Measurements from ENCODE around the gene SLC6A18.
"Not testable (repeated sequence)": the region's sequence is repeated elsewhere in the genome, so short reads cannot be mapped to it uniquely, and the experiment has no call there.

Gene SLC6A18

DNA sequence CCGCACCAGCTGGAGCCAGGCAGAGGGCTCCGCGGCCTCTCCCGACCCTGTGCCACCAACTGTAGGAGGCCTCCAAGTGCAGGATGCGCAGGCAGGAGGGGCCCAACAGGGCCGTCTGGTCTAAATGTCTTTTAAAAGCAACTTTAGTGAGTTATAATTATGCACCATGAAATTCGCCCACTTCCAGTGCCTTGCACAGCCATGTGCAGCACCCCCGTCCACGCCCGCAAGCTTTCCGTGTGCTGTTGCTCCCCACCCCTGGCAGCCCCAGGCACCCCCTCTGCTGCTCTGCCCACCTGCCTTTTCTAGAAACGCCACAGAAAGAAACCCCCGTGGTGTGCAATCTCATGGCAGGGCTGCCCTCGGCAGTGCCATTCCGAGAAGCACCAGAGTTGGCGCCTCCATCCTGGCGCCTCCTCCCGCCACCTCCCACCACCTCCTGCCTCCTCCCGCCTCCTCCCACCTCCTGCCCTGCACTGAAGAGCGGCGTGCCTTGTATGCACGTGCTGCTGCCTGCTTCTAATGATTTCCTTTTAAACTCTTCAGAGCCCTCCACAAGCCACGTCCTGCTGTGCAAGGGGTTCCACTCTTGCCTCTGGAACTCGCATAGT, 7.5 kb upstream of the SLC6A18 start:
- peak; percentile 65 for DNase-seq

DNA sequence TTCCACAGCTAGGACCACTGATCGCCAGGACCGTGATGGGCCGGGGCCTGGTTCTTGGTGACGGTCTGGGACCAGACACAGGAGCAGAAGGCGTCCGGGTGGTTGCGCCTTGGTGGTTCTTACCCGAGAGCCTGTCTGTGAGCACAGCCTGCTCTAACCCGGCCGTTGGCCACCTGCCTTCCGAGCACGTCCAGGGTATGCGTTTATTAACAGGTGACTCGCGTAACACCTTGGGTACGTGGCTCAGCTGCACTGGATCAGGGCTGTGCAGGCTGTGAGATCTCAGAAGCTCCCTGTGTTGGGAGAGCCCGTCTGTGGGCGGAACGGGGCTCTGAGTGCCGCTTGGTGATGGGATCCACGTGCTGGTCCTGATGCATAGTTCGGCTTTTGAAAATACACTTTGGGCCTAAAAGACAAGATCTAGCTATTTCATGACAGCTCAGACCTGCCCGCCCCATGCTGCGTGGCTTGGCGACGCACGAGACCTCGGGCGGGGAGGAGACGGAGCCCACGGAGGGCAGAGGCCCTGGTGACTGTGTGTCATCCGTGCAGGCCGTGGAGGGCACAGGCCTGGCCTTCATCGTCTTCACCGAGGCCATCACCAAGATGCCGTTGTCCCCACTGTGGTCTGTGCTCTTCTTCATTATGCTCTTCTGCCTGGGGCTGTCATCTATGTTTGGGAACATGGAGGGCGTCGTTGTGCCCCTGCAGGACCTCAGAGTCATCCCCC, 6.7 kb upstream of the SLC6A18 start:
- no peak for DNase-seq

DNA sequence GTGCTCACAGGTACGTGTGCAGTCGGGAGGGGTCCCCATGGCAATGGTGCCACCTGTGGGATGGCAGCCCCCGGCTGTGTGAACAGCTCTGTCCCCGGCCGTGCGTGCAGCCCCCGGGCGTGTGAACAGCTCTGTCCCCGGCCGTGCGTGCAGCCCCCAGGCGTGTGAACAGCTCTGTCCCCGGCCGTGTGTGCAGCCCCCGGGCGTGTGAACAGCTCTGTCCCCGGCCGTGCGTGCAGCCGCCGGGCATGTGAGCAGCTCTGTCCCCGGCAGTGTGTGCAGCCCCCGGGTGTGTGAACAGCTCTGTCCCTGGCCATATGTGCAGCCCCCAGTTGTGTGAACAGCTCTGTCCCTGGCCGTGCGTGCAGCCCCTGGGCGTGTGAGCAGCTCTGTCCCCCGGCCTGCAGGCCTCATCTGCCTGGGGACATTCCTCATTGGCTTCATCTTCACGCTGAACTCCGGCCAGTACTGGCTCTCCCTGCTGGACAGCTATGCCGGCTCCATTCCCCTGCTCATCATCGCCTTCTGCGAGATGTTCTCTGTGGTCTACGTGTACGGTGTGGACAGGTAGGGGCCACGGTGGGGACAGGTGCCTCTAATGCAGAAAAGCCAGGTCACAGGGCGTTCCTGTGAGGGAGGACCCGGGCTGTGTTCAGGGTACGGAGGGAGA, 5.9 kb upstream of the SLC6A18 start:
- no peak for DNase-seq

DNA sequence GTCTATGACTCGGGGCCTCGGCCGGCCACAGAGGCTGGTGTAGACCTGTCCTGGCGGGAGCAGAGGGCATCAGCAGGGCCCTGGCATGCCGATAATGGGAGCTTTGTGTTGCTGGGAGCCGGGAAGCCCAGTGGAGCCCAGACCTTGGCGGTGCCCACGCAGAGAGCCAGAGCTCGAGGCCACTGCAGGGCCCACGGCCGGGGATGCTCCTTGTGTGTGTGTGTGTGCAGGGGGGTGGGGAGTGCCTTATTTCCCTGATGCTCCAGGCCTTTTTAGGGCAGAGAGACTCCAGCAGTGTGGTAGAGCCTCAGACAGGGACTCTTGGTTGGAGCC, 5.4 kb upstream of the SLC6A18 start:
- no peak for DNase-seq

DNA sequence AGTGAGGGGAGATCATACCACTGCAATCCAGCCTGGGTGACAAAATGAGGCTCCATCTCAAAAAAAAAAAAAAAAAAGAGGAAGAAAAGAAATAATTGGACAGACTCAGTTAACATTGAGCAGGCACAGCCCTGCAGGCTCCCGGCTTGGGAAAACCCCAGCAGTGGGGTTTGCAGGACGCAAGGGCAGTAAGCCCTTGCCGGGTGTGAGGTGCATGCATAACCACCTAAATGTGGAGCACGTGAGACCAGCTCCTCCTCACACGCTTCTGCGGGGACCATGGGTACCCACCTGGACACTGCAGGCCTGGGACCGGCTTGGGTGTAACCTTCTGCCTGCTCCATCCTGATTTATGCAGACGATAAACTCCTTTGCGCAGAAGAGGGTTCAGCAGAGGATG, 4.8 kb upstream of the SLC6A18 start:
- no peak for DNase-seq

DNA sequence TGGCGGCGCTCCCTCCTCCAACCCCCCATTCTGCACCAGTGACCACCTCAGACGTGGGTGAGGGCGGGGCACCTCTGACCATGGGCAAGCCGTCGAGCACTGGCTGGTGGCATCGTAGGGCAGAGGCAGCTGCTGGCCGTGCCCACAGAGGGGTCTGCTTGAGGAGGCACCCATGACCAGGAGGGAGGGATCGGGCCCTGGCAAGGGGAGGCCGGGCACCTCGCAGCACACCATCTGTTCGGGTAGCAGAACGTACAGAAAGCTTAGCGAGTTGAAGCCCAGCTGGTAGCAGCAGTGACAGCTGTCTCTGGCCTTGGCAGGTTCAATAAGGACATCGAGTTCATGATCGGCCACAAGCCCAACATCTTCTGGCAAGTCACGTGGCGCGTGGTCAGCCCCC, 4.3 kb upstream of the SLC6A18 start:
- no peak for DNase-seq

DNA sequence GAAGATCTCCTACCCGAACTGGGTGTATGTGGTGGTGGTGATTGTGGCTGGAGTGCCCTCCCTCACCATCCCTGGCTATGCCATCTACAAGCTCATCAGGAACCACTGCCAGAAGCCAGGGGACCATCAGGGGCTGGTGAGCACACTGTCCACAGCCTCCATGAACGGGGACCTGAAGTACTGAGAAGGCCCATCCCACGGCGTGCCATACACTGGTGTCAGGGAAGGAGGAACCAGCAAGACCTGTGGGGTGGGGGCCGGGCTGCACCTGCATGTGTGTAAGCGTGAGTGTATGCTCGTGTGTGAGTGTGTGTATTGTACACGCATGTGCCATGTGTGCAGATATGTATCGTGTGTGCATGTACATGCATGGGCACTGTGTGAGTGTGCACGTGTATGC, 3.5 kb upstream of the SLC6A18 start:
- no peak for DNase-seq

DNA sequence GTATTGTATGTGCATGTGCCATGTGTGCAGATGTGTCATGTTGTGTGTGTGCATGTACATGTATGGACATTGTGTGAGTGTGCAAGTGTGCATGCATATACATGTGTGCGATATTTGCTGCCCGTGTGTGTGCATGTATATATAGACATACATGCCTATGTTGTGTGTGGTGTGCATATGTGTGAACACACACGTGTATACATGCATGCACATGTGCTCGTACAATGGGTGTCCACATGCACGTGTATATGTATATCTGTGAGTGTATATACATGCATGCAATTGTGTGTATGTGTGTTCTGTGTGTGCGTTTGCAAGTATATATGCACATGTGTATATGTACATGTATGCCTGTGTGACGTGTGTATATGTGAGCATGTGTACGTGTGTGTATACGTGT, 3.0 kb upstream of the SLC6A18 start:
- DNase-seq = no peak

DNA sequence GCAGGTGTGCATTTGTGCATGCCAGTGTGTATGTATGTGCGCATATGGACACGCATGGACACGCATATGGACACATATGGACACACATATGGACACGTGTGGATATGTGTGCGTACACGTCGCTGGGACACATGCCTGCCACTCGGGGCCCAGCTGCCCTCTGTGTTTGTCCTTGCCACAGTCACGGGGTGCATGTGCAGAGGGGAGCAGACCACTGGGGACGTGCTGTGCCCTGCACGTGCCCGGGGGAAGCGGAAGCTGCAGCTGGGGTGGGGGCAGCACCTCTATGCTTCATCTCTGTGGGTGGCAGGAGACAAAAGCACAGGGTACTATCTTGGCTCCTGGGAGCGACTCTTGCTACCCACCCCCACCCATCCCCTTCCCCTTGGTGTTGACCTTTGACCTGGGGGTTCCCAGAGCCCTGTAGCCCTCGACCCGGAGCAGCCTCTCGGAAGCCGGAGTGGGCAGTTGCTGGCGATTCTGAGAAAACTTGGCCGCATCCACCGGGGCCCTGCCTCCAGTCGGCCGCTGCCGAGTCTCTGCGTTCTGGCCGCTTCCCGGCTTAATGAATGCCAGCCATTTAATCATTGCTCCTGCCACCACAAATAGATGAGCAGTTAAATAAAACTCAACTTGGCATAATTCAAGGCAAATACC, 2.4 kb upstream of the SLC6A18 start:
- DNase-seq = no peak

DNA sequence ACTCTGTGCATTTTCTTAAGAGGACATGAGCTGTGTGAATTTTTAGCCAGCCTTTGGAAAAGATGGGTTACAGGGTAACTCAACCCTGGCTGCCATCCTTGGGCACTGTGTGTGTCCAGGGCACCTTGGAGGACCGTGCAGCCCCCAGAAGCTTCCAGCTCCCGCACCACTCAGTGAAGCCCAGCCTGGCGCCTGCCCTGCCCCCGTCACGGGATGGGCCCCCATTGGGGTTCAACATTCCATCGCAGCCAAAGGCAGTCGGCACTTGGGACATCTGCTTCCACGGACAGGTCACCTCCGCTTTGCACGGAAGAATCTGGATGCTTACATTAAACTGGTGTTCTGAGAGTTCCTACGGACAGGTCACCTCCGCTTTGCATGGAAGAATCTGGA, 1.9 kb upstream of the SLC6A18 start:
- DNase-seq = no peak

DNA sequence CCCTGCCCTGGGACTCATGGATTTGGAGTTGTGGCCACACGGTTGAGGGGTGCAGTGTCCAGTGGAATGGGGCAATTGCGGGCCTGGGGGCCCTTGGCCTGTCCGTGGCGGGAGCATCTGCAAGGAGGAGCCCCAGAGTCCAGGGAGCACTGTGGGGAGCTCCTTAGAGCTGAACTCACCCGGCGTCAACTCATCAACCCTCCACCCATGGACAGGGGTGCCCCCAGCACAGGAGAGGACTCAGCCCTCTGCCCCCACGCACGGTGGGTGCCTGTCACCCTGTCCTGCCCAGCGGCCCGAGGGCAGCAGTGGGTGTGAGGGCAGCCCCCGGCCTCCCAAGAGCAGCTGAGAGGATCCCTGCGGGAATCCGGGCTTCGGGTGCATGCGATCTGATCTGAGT, 550 bp upstream of the SLC6A18 start:
- DNase-seq = no peak

DNA sequence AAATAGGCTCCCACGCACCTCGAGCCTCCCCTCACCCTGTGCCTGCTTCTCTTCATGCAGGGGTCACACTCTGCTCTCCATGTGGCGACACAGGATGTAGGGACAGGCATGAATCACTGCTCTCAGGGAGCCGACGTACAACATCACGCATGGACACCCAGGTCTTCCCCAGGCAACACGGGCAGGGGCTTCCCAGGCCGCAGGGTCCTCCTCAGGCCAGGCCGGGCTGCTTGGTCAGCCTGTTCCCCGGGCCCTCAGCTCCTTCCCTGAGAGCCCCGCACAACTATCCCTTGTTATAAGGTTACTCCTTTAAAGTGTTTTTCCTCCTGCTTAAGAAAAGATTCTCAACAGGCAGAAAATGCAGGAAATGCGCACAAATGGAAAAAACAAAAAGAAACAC, 1.1 kb downstream of the SLC6A18 start:
- no peak for DNase-seq

DNA sequence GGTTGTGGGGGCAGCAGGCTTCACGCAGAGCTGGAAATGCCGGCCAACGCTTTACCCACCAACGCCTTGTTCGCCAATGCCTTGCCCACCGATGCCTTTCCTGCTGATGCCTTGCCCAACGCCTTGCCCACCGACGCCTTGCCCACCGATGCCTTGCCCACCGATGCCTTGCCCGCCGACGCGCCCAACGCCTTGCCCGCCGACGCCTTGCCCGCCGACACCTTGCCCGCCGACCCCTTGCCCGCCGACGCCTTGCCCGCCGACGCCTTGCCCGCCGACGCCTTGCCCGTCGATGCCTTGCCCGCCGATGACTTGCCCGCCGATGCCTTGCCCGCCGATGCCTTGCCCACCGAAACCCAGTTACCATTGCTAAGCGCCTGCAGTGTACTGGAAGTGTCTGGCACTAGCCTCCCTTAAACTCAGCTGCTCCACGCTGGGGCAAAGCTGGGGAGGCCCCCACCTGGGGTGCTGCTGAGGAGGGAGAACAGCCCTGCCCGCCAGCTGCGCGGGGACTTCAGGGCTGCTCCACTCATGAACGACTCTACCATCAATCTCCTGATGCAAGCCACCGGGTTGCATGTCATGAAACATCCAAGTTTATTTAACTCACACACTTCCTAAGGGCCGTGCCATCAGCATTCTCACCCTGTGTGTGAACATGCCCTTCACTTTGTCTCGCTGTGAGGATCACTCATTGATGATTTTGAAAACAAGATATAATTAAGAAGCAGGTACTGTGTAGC, 1.8 kb downstream of the SLC6A18 start:
- no peak for DNase-seq

DNA sequence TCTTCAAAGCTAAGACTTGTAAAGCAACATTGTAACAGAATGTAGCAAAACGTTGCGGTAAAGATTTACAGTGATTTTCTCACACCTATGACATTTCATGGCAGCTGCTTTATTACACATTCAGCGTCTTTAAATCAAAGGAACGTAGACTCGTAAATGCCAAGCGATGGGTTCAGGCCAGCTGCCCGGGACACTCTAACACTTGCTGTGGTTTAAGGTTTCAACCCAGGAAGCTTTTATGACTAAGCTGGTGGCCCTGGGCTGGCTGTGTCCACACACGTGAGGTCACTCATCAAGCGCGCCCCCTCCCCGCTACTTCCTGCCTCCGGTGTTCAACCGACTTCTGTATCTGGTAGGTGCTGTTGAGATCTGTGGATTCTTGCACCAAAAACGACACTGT, 2.5 kb downstream of the SLC6A18 start:
- DNase-seq = no peak

DNA sequence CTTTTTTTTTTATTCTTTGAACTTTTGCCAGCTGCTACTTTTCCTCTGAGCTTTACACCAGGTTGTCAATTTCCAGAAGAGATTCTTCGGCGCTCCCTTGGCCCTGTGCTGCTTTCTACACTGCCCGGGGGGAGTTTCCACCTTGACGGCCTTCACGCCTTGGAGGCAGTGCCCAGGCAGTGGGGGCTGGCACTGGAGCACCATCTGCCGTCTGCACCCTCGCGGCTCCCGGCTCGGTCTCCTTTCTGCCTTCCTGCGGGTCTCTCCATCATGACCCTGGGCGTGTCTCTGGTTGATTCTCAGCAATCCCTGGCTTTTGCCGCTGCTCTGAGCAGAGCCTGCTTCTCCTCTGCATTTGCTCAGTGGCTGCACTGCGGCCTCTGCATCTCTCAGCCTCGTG, 2.9 kb downstream of the SLC6A18 start:
- DNase-seq = no peak

DNA sequence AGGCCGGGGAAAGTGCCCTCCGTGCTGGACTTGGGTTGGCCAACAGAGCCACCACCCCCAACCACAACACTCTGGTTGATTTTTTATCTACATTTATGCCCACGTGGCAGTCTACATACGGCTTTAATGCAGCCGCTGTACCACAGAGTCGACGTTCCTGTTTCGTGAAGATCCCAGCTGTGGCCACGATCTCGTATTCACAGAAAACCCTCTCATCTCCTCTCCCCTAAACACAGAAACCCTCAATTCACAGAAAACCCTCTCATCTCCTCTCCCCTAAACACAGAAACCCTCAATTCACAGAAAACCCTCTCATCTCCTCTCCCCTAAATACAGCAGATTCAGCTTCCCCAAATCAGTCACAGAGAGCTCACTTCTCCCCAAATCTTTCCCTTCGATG, 3.8 kb downstream of the SLC6A18 start:
- DNase-seq = not testable (repeated sequence)

DNA sequence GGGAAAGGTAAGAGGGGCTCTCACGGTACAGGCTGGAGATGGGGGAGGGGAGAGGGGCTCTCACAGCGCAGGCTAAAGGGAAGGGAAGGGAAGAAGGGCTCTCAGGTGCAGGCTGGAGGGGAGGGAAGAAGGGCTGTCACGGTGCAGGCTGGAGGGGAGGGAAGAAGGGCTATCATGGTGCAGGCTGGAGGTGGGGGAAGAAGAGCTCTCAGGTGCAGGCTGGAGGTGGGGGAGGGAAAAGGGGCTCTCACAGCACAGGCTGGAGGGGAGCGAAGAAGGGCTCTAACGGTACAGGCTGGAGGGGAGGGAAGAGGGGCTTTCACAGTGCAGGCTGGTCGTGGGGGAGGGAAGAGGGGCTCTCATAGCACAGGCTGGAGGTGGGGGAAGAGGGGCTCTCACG, 4.6 kb downstream of the SLC6A18 start:
- DNase-seq = no peak

DNA sequence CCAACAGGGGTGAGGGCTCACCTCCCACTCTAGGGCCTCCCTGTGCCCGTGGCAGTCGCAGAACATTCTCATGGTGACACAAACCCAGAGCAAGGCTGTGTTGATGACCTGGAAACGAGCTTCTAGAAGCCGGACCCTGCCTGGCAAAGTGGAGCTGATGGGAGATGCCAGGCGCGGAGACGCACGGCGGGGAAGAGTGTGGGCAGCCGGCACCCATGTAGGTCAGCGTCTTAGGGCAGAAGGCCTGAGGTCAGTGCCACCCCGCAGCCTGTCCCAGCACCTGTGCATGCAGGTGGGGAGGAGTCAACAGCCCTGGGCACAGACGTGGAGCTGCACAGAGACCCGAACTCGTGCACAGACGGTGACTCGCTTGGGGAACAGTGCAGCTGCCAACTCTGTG, 5.4 kb downstream of the SLC6A18 start:
- DNase-seq = no peak

DNA sequence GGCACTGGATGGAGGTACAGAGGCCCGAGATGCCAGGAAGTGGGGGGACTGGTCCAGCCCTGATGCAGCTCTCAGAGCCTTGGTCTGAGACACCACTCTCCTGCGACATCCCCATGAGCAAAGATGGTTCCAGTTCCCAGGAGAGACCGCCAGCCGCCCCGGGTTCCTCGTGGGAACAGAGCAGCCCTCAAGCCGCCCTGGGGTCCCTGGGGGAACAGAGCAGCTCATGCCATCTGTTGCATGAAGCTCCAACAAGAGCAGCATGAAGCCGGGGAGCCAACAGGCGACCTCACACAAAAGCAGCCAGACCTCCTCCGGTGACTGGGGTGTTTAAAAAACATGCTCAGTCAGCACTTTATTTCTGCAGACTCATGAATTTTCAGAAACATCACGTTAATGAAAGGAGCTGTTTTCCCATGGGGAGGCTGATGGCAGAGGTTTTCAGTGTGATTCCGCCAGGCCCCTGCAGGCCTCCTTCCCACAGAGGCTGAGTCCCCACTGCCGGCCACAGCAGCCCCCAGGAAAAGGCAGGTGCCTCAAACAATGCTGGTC, 6.2 kb downstream of the SLC6A18 start:
- peak; percentile 55 for DNase-seq

DNA sequence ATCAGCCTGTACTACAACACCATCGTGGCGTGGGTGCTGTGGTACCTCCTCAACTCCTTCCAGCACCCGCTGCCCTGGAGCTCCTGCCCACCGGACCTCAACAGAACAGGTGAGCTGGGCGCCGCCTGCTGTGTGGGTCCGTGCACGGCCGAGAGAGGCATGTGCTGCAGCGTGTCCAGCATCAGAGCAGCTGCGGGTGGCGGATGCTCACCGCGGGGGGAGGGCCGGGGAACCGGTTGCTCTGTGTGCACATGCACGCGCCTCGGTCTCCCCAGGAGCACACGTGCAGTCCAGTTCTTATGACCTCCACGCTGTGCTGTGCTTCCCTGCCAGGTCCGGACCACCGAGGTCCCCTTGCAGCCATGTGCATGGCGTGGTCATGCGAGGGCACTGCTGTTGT, 7.6 kb downstream of the SLC6A18 start:
- DNase-seq = no peak

DNA sequence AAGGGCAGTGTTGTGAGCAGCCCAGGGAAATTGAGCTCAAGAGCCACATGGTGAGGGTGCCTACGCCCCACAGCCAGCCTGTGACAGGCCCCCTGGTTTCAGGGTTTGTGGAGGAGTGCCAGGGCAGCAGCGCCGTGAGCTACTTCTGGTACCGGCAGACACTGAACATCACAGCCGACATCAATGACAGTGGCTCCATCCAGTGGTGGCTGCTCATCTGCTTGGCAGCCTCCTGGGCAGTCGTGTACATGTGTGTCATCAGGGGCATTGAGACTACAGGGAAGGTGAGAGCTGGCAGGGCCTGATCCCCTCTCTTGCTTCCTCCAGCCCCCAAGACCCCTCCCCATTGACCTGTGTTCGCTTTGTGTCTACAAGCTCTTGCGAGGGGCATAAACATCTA, 10.2 kb downstream of the SLC6A18 start:
- peak; percentile 77 for DNase-seq

DNA sequence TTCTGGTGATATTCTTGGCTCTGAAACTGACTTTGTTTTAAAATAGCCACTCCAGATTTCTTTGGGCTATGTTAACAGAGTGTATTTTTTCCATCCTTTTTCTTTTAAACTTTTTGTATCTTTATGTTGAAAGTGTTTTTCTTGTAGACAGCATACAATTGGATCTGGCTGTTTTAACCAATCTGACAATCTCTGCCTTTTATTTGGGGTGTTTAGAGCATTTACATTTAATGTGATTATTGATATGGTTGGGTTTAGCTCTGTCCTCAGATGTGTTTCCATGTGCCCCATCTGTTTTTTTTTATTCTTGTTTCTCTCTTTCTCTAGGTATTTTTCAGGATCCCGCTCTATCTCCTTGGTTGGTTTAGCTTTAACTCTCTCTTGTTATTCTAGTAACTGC, 10.7 kb downstream of the SLC6A18 start:
- no peak for DNase-seq
